ENCODE results near the gene GABBR2. TPM values are rescaled to one million over a fixed set of nuclear protein-coding genes. Genes with fewer than 3 reads are reported as not detected.

The GABBR2 gene
- total RNA-seq, 1 experiment from 2014 or later, result 6.3 TPM

- intact Hi-C loops (cut with micrococcal nuclease; ENCODE audit: unreplicated experiment) (no loop called here), in situ Hi-C loops (cut with HindIII; ENCODE audit: low pct_unique_long_range_greater_than_20kb, low sequenced_read_pairs) (no loop called here)
- TF ChIP-seq, protein P1, sequence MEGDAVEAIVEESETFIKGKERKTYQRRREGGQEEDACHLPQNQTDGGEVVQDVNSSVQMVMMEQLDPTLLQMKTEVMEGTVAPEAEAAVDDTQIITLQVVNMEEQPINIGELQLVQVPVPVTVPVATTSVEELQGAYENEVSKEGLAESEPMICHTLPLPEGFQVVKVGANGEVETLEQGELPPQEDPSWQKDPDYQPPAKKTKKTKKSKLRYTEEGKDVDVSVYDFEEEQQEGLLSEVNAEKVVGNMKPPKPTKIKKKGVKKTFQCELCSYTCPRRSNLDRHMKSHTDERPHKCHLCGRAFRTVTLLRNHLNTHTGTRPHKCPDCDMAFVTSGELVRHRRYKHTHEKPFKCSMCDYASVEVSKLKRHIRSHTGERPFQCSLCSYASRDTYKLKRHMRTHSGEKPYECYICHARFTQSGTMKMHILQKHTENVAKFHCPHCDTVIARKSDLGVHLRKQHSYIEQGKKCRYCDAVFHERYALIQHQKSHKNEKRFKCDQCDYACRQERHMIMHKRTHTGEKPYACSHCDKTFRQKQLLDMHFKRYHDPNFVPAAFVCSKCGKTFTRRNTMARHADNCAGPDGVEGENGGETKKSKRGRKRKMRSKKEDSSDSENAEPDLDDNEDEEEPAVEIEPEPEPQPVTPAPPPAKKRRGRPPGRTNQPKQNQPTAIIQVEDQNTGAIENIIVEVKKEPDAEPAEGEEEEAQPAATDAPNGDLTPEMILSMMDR (IDR thresholded peaks at IDR 0.05), result peak; percentile 13; the same call in 1 of the 2 replicates
- no peak for TF ChIP-seq TCF7L2 (IDR thresholded peaks at IDR 0.05; ENCODE audit: low read depth, low read length)
- DNase-seq (ENCODE audit: low read depth, low spot score) (no peak), ATAC-seq (no peak)
- Histone ChIP-seq H3K27ac (ENCODE audit: low read length) (no peak overlapping the region), H3K27me3 (ENCODE audit: control insufficient read depth, insufficient read depth, low read length) (no peaks in the 10 kb centered on the region; the same call in 1 of the 2 replicates), H3K36me3 (ENCODE audit: control insufficient read depth, insufficient read depth, low read length) (no peaks in the 10 kb centered on the region), H3K9me3 (ENCODE audit: control insufficient read depth, insufficient read depth, low read depth, low read length) (no peaks in the 10 kb centered on the region), H3K4me3 (ENCODE audit: low read depth in 2 of 2, low read length in 2 of 2) (no peak overlapping the region), H3K4me1 (ENCODE audit: control insufficient read depth, insufficient read depth, low read length) (no peaks in the 10 kb centered on the region)
- ChIA-PET CTCF (no interaction called here), POLR2A (no interaction called here)
- no TSS peak for BruUV-seq (replicated peaks)
These were observed 220.0 kb downstream of the GABBR2 start for GRCh38 chr9:98488571-98489312.

GRCh38 chr9:98485706-98486105, 223.0 kb downstream of the GABBR2 start:
- ATAC-seq (no peak), DNase-seq (ENCODE audit: low read depth, low spot score) (no peak)
- in situ Hi-C loops (cut with HindIII; ENCODE audit: low pct_unique_long_range_greater_than_20kb, low sequenced_read_pairs) (no loop called here), intact Hi-C loops (cut with micrococcal nuclease; ENCODE audit: unreplicated experiment) (no loop called here)
- H3K4me3 ChIP-seq (ENCODE audit: low read depth in 2 of 2, low read length in 2 of 2), result no peak overlapping the region
- H3K27me3 ChIP-seq (ENCODE audit: control insufficient read depth, insufficient read depth, low read length), result no peaks in the 10 kb centered on the region; the same call in 1 of the 2 replicates
- no peaks in the 10 kb centered on the region for H3K36me3 ChIP-seq (ENCODE audit: control insufficient read depth, insufficient read depth, low read length)
- no peak overlapping the region for H3K27ac ChIP-seq (ENCODE audit: low read length)
- no peaks in the 10 kb centered on the region for H3K9me3 ChIP-seq (ENCODE audit: control insufficient read depth, insufficient read depth, low read depth, low read length)
- TF ChIP-seq, protein P1 (IDR thresholded peaks at IDR 0.05), result no peak
- no peak for TF ChIP-seq TCF7L2 (IDR thresholded peaks at IDR 0.05; ENCODE audit: low read depth, low read length)
- TF ChIP-seq SIN3A (IDR thresholded peaks at IDR 0.05; ENCODE audit: borderline replicate concordance, insufficient read depth, low read depth, low read length), result no peak
- no peak for TF ChIP-seq POLR2AphosphoS5 (IDR thresholded peaks at IDR 0.05; ENCODE audit: low read depth, low read length)
- TF ChIP-seq, protein P2, sequence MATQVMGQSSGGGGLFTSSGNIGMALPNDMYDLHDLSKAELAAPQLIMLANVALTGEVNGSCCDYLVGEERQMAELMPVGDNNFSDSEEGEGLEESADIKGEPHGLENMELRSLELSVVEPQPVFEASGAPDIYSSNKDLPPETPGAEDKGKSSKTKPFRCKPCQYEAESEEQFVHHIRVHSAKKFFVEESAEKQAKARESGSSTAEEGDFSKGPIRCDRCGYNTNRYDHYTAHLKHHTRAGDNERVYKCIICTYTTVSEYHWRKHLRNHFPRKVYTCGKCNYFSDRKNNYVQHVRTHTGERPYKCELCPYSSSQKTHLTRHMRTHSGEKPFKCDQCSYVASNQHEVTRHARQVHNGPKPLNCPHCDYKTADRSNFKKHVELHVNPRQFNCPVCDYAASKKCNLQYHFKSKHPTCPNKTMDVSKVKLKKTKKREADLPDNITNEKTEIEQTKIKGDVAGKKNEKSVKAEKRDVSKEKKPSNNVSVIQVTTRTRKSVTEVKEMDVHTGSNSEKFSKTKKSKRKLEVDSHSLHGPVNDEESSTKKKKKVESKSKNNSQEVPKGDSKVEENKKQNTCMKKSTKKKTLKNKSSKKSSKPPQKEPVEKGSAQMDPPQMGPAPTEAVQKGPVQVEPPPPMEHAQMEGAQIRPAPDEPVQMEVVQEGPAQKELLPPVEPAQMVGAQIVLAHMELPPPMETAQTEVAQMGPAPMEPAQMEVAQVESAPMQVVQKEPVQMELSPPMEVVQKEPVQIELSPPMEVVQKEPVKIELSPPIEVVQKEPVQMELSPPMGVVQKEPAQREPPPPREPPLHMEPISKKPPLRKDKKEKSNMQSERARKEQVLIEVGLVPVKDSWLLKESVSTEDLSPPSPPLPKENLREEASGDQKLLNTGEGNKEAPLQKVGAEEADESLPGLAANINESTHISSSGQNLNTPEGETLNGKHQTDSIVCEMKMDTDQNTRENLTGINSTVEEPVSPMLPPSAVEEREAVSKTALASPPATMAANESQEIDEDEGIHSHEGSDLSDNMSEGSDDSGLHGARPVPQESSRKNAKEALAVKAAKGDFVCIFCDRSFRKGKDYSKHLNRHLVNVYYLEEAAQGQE (IDR thresholded peaks at IDR 0.05; ENCODE audit: insufficient read depth in 1 of 2, low read depth in 2 of 2, low read length in 1 of 2), result no peak
- BruUV-seq (replicated peaks), result no TSS peak
- POLR2A ChIA-PET, result no interaction called here
- CTCF ChIA-PET, result no interaction called here
- H3K4me1 ChIP-seq (ENCODE audit: control insufficient read depth, insufficient read depth, low read length), result no peaks in the 10 kb centered on the region
